Measurements from ENCODE around the gene TMSB4X.

DNA sequence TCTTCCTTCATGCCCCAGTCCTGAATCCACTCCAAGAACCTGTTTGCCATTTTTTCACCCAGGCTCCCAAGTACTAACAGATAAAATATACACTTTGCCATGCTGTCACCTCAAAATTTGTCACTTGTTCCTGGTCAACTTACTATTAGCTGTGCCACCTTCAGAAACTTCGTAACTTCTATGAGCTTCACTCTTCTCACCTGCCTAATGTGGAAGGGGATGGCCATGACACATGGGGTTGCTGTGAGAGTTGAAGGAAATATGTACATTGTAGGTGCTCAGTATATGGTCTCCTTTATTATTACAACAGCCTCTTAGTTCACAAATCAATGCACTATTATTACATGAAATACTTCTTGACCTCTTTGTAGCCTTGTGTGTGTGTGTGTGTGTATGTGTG, 10.4 kb downstream of the TMSB4X start:
- TF ChIP-seq, protein P1, sequence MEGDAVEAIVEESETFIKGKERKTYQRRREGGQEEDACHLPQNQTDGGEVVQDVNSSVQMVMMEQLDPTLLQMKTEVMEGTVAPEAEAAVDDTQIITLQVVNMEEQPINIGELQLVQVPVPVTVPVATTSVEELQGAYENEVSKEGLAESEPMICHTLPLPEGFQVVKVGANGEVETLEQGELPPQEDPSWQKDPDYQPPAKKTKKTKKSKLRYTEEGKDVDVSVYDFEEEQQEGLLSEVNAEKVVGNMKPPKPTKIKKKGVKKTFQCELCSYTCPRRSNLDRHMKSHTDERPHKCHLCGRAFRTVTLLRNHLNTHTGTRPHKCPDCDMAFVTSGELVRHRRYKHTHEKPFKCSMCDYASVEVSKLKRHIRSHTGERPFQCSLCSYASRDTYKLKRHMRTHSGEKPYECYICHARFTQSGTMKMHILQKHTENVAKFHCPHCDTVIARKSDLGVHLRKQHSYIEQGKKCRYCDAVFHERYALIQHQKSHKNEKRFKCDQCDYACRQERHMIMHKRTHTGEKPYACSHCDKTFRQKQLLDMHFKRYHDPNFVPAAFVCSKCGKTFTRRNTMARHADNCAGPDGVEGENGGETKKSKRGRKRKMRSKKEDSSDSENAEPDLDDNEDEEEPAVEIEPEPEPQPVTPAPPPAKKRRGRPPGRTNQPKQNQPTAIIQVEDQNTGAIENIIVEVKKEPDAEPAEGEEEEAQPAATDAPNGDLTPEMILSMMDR (IDR thresholded peaks at IDR 0.05; ENCODE audit: low read depth, low read length) = no peak
- TF ChIP-seq, protein P2, sequence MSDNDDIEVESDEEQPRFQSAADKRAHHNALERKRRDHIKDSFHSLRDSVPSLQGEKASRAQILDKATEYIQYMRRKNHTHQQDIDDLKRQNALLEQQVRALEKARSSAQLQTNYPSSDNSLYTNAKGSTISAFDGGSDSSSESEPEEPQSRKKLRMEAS (IDR thresholded peaks at IDR 0.05; ENCODE audit: low read depth, low read length) = no peak
